ENCODE results near the gene HSD17B13.
"Not testable (repeated sequence)": the region's sequence is repeated elsewhere in the genome, so short reads cannot be mapped to it uniquely, and the experiment has no call there.

Gene HSD17B13, protein sequence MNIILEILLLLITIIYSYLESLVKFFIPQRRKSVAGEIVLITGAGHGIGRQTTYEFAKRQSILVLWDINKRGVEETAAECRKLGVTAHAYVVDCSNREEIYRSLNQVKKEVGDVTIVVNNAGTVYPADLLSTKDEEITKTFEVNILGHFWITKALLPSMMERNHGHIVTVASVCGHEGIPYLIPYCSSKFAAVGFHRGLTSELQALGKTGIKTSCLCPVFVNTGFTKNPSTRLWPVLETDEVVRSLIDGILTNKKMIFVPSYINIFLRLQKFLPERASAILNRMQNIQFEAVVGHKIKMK

GRCh38 chr4:87322754-87323153, at the start of gene HSD17B13:
Gene HSD17B13 (minus strand): TSS chr4:87322882. CDS start chr4:87322841, 41 bp downstream.
- no peak for DNase-seq

- DNase-seq: no peak
Observed at GRCh38 chr4:87370068-87370467, 47.4 kb upstream of the HSD17B13 start.

DNA sequence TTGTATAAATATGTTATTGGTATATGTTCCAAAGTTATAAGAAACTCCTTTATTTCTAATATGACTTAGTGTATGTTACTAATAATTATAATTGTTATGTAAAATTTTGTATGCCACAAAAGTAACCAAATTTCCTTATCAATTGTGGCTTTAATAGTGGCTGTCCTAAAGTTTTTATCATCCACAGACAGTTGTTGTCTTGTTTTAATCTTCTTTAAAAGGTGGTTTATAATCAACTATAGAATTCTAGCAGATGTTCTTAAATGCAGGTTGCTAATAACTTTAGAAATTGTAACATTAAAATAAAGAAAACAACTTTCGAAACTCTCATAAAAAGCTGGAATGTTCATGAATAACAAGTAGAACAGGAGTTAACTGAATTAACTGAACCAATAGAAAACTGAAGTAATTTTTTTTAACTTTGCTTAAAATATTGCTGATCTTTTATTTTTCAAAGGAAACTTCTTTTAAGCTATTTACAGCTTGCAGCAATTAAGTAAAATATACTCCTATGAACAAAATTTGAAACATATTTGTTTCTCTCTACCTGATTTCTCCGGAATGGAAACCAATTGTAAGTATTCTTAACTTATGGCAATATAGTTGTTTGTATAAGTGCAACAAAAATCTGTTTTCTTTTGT, 44.0 kb upstream of the HSD17B13 start:
- DNase-seq: no peak

- no peak for DNase-seq
Observed at GRCh38 chr4:87365348-87365747, 42.7 kb upstream of the HSD17B13 start.

GRCh38 chr4:87363552-87363951, 40.9 kb upstream of the HSD17B13 start:
- no peak for DNase-seq

DNA sequence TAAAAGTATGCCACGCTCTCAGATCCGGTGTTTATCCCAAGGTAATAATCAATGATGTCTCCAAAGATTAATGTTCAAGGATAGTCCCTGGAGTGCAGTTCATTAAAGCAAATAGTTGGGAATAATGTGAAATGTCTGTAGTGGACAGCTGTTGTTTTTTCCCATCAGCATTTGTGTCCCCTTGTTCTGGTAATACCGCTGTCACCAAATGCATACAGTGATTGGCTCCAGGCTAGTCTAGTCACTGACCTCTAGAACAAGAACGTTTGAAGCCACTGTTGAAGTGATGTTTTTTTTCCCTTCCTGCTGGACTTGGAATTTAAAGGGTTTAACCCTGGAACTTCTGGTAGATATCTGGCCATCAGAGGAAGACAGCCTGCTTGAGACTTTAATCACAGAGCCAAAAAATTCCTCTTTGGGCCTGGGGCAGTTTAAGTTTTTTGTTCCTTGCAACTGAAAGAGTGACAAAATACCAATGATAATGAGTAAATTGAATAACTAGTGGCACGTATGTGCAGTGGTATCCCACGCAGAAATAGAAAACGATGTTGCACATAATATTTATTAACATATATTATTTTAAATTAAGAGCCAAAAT, 37.8 kb upstream of the HSD17B13 start:
- DNase-seq: no peak

DNA sequence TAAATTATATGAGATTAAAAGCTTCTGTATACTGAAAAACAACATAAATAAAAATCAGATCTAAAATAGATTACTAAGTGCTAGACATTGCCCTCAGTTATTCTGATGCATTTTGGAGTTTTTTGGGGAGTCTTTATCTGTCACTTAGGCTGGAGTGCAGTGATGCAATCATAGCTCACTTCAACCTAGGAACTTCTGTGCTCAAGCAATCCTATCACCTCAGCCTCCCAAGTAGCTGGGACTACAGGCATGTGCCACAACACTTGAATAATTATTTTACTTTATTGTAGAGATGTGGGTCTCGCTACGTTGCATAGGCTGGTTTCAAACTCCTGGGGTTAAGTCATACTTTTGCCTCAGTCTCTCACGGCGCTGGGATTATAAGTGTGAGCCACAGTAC, 36.6 kb upstream of the HSD17B13 start:
- no peak for DNase-seq

DNA sequence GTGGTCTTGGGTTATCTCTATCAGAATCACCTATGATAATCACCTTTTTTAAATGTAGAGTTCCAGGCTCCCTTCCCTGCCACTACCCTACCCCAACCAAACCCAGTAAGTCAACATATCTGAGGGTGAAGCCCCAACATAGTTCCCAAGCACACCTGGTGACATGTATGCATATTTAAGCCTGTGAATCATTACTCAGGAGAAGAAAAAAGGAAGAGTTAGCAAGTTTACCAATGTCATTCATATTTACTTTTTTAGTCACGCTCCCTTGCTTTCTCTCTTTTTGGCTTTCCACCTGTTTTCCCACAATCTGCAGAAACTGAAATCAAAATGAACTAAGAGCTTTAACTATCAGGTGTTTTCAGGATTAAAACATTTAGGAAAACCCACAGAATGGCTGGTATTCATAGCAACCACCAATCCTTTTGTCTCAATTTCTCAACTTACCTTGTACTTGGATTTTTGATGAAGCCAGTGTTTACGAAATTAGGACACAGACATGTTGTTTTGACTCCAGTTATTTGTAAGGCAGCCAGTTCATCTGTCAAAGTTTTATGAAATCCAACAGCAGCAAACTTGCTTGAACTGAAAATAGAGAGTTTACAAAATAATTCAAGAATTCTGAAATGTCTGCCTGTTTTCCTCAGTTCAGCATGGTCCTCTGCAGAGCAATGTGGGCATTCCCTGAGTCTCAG, 34.3 kb upstream of the HSD17B13 start:
- no peak for DNase-seq

GRCh38 chr4:87354168-87355102, 31.8 kb upstream of the HSD17B13 start:
- no peak for DNase-seq

DNA sequence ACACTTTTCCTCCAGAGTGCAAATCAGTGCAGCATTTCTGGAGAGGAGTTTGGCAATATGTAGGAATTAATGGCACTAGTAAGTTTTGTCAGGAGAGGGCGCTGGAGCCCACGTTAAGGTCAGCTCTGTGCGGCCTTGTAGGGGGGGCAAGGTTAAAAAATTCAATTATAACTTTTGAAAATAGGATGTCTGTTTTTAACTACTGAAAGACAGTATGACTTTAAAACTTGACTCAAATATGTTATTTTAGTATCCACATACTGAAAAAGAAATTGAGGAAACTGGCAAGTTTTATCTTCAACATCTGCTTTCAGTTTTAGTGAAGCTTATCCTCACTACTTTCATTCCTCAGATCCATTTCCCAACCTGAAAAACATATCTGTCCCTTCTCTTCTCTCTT, 30.9 kb upstream of the HSD17B13 start:
- no peak for DNase-seq

DNA sequence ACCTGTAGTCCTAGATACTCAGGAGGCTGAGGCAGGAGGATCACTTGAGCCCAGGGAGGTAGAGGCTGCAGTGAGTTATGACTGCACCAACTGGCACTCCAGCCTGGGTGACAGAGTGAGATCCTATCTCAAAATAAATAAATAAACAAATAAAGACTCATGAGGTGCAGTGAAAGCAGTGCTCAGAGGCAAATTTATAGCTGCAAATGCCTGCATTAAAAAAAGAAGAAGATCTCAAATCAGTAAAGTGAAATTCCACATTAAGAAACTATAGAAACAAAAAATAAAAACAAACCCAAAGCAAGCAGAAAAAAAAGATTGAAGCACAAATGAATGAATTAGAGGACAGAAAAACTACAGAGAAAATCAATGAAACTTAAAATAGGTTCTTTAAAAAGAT, 22.5 kb upstream of the HSD17B13 start:
- no peak for DNase-seq

GRCh38 chr4:87342872-87343271, 20.2 kb upstream of the HSD17B13 start:
- DNase-seq: no peak

GRCh38 chr4:87341954-87342635, 19.4 kb upstream of the HSD17B13 start:
- DNase-seq: not testable (repeated sequence)

DNA sequence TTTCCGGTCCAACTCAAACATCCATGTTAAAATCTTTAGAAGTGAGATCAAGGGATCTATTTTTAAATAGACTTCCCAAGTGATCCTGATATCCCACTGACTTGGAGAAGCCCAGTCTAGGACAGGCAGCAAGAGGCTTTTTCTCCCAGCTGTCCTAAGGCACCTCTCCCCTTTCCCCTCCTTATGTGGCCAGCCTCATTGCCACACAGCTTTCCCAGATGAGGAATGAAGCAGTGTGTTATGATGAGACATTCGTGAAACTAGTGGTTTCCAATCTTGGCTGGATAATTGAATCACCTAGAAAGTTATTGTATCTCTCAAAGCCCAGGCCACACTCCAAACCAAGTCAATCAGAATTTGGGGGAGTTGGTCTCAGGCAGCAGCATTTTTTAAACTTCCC, 16.8 kb upstream of the HSD17B13 start:
- DNase-seq: no peak

- no peak for DNase-seq
Observed at GRCh38 chr4:87337361-87337760, 14.7 kb upstream of the HSD17B13 start.

DNA sequence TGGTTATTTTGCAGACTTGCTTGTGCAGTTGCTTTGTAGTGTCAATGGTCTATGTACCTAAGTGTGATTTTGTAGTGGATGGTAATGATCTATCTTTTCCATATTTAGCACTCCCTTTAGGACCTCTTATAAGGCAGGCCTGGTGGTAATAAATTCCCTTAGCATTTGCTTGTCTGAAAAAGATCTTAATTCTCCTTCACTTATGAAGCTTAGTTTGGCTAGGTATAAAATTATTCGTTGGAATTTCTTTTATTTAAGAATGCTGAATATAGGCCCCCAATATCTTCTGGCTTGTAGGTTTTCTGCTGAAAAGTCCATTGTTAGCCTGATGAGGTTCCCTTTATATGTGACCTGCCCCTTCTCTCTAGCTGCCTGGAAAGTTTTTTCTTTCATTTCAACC, 10.6 kb upstream of the HSD17B13 start:
- no peak for DNase-seq

- no peak for DNase-seq
Observed at GRCh38 chr4:87330761-87331160, 8.1 kb upstream of the HSD17B13 start.

DNA sequence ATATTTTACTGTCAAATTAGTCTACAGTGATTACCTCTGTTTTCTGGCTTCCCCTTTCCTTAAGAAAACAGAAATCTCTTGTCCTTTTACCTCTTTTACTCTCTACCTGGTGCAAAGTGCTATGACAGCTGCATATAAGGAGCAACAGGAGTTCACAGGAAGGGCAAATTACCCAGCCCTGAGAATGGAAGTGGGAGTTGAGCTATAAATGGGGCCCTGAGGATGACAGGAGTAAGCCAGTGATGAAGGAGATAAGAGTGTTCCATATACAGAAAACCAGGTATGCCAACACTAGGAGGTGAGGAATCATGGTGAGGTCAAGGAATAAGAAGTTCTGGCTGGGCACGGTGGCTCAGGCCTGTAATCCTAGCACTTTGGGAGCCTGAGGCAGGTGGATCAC, 4.5 kb upstream of the HSD17B13 start:
- no peak for DNase-seq

GRCh38 chr4:87326460-87326859, 3.8 kb upstream of the HSD17B13 start:
- DNase-seq: no peak

DNA sequence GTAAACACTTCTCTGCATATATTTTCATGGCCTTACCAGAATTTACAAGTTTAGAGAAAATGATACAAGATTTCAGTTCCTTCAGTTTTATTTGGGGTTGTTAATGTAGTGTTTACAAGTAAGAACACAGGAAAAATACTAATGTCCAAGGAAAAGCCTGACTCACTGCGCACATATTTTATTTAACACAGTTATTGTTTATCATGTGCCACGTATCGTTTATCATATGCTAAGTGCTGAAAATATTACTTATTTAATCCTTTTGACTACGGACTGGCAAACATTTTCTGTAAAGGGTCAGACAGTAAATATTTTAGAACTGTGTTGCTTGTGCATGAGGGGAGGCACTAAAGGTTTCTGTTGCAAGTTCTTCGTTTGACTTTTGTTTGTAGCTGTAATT, 794 bp downstream of the HSD17B13 start:
- DNase-seq: no peak

DNA sequence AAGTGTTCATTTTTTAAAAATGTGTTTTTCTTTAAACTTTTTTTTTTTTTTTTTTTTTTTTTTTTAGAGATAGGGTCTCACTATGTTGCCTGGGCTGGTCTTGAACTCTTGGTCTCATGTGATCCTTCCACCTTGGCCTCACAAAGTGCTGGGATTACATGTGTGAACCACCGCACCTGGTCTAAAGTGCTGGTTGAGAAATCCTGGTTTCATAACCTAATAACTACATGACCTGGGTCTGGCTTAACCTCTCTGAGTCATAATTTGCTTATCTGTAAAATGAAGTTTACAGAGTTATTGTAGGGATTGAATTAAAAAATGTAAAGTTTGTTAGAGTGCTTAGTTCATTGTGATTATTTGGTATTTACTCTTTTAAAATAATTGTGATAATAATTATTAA, 5.2 kb downstream of the HSD17B13 start:
- DNase-seq: no peak

DNA sequence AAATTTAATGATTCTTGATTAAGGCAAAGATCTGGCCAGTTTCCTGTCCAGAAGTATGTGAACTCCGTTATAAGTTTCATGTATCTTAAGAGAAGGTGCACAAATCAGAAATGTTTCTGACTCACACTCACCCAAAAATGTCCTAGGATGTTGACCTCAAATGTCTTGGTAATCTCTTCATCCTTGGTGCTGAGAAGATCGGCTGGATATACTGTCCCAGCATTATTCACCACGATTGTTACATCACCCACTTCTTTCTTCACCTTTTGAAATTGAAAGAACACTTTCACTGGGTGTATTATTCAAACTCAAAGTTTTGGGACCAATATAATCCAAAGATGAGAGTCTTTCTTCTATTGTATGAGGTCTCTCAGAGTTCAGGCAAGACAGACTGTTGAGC, 5.7 kb downstream of the HSD17B13 start:
- no peak for DNase-seq

All from NCI-H1694 treated with DMSO at 0.1 percent for 48 hours (cell line).